ENCODE measurements around the gene MRPL17. TPM values are rescaled to one million over a fixed set of nuclear protein-coding genes. Genes with fewer than 3 reads are reported as not detected.
"Not testable (repeated sequence)": the region's sequence is repeated elsewhere in the genome, so short reads cannot be mapped to it uniquely, and the experiment has no call there.

Gene MRPL17
- total RNA-seq, 1 donor from 2014 or later: 33.9 TPM

GRCh38 chr11:6686006-6686405 is 2.9 kb upstream of the MRPL17 start:
- H3K36me3 ChIP-seq (ENCODE audit: control insufficient read depth in 3 of 3, insufficient read depth in 3 of 3, low read length in 3 of 3): peaks cover 0 to 7% (median 2%) of the 10 kb centered on the region in 3 donors
- no peak overlapping the region for H3K27ac ChIP-seq (ENCODE audit: low read depth, low read length)
- no peaks in the 10 kb centered on the region for H3K27me3 ChIP-seq (ENCODE audit: control insufficient read depth in 3 of 3, insufficient read depth in 3 of 3, low read length in 3 of 3)
- no peak overlapping the region for H3K9ac ChIP-seq (ENCODE audit: low read depth in 1 of 3, low read length in 3 of 3)
- peaks cover 10 to 17% (median 12%) of the 10 kb centered on the region in 3 donors for H3K4me1 ChIP-seq (ENCODE audit: control insufficient read depth in 3 of 3, insufficient read depth in 3 of 3, low read length in 3 of 3)
- no peak overlapping the region for H3K4me3 ChIP-seq (ENCODE audit: low read length in 3 of 3)
- H3K9me3 ChIP-seq (ENCODE audit: control insufficient read depth in 3 of 3, low read length in 3 of 3): no peaks in the 10 kb centered on the region

GRCh38 chr11:6684068-6684467 is 928 bp upstream of the MRPL17 start:
- peak overlapping the region in 2 of 3 donors; percentile 83 to 95 for H3K4me3 ChIP-seq (ENCODE audit: low read length in 3 of 3)
- not testable (repeated sequence) for H3K9me3 ChIP-seq (ENCODE audit: control insufficient read depth in 3 of 3, low read length in 3 of 3); H3K27me3 ChIP-seq (ENCODE audit: control insufficient read depth in 3 of 3, insufficient read depth in 3 of 3, low read length in 3 of 3)
- peak overlapping the region; percentile 86 to 90 (median 89) for H3K9ac ChIP-seq (ENCODE audit: low read depth in 1 of 3, low read length in 3 of 3)
- peaks cover 0 to 12% (median 4%) of the 10 kb centered on the region in 3 donors for H3K36me3 ChIP-seq (ENCODE audit: control insufficient read depth in 3 of 3, insufficient read depth in 3 of 3, low read length in 3 of 3)
- H3K4me1 ChIP-seq (ENCODE audit: control insufficient read depth in 3 of 3, insufficient read depth in 3 of 3, low read length in 3 of 3): peaks cover 10 to 17% (median 12%) of the 10 kb centered on the region in 3 donors
- peak overlapping the region; percentile 81 for H3K27ac ChIP-seq (ENCODE audit: low read depth, low read length)

GRCh38 chr11:6682591-6682935 is 577 bp downstream of the MRPL17 start:
- Histone ChIP-seq H3K4me3 (ENCODE audit: low read length in 3 of 3) (peak overlapping the region; percentile 83 to 98 (median 95)), H3K27me3 (ENCODE audit: control insufficient read depth in 3 of 3, insufficient read depth in 3 of 3, low read length in 3 of 3) (no peaks in the 10 kb centered on the region), H3K27ac (ENCODE audit: low read depth, low read length) (peak overlapping the region; percentile 81), H3K9me3 (ENCODE audit: control insufficient read depth in 3 of 3, low read length in 3 of 3) (no peaks in the 10 kb centered on the region), H3K36me3 (ENCODE audit: control insufficient read depth in 3 of 3, insufficient read depth in 3 of 3, low read length in 3 of 3) (peaks cover 0 to 12% (median 4%) of the 10 kb centered on the region in 3 donors), H3K4me1 (ENCODE audit: control insufficient read depth in 3 of 3, insufficient read depth in 3 of 3, low read length in 3 of 3) (peaks cover 10 to 17% (median 12%) of the 10 kb centered on the region in 3 donors), H3K9ac (ENCODE audit: low read depth in 1 of 3, low read length in 3 of 3) (peak overlapping the region; percentile 79 to 94 (median 81))

- Histone ChIP-seq H3K4me1 (ENCODE audit: control insufficient read depth in 3 of 3, insufficient read depth in 3 of 3, low read length in 3 of 3) (peaks cover 10 to 17% (median 12%) of the 10 kb centered on the region in 3 donors), H3K27me3 (ENCODE audit: control insufficient read depth in 3 of 3, insufficient read depth in 3 of 3, low read length in 3 of 3) (no peaks in the 10 kb centered on the region), H3K9ac (ENCODE audit: low read depth in 1 of 3, low read length in 3 of 3) (peak overlapping the region; percentile 79 to 94 (median 81)), H3K4me3 (ENCODE audit: low read length in 3 of 3) (peak overlapping the region; percentile 83 to 98 (median 95)), H3K9me3 (ENCODE audit: control insufficient read depth in 3 of 3, low read length in 3 of 3) (no peaks in the 10 kb centered on the region), H3K27ac (ENCODE audit: low read depth, low read length) (peak overlapping the region; percentile 81), H3K36me3 (ENCODE audit: control insufficient read depth in 3 of 3, insufficient read depth in 3 of 3, low read length in 3 of 3) (peaks cover 0 to 12% (median 4%) of the 10 kb centered on the region in 3 donors)
Measured at GRCh38 chr11:6681949-6682348, 1.2 kb downstream of the MRPL17 start.

- no peak overlapping the region for H3K4me3 ChIP-seq (ENCODE audit: low read length in 3 of 3)
- peaks cover 10 to 17% (median 12%) of the 10 kb centered on the region in 3 donors for H3K4me1 ChIP-seq (ENCODE audit: control insufficient read depth in 3 of 3, insufficient read depth in 3 of 3, low read length in 3 of 3)
- H3K9me3 ChIP-seq (ENCODE audit: control insufficient read depth in 3 of 3, low read length in 3 of 3): no peaks in the 10 kb centered on the region
- no peak overlapping the region for H3K27ac ChIP-seq (ENCODE audit: low read depth, low read length)
- H3K36me3 ChIP-seq (ENCODE audit: control insufficient read depth in 3 of 3, insufficient read depth in 3 of 3, low read length in 3 of 3): peaks cover 0 to 12% (median 4%) of the 10 kb centered on the region in 3 donors
- no peaks in the 10 kb centered on the region for H3K27me3 ChIP-seq (ENCODE audit: control insufficient read depth in 3 of 3, insufficient read depth in 3 of 3, low read length in 3 of 3)
- H3K9ac ChIP-seq (ENCODE audit: low read depth in 1 of 3, low read length in 3 of 3): peak overlapping the region in 1 of 3 donors; percentile 79
Measured at GRCh38 chr11:6681505-6681904, 1.6 kb downstream of the MRPL17 start.

- Histone ChIP-seq H3K4me3 (ENCODE audit: low read length in 3 of 3) (no peak overlapping the region), H3K36me3 (ENCODE audit: control insufficient read depth in 3 of 3, insufficient read depth in 3 of 3, low read length in 3 of 3) (peaks cover 0 to 12% (median 4%) of the 10 kb centered on the region in 3 donors), H3K9me3 (ENCODE audit: control insufficient read depth in 3 of 3, low read length in 3 of 3) (no peaks in the 10 kb centered on the region), H3K9ac (ENCODE audit: low read depth in 1 of 3, low read length in 3 of 3) (no peak overlapping the region), H3K27me3 (ENCODE audit: control insufficient read depth in 3 of 3, insufficient read depth in 3 of 3, low read length in 3 of 3) (no peaks in the 10 kb centered on the region), H3K27ac (ENCODE audit: low read depth, low read length) (no peak overlapping the region), H3K4me1 (ENCODE audit: control insufficient read depth in 3 of 3, insufficient read depth in 3 of 3, low read length in 3 of 3) (peaks cover 2 to 6% (median 6%) of the 10 kb centered on the region in 3 donors)
Measured at GRCh38 chr11:6677018-6677417, 6.1 kb downstream of the MRPL17 start.

GRCh38 chr11:6674862-6675261 is 8.3 kb downstream of the MRPL17 start:
- Histone ChIP-seq H3K27ac (ENCODE audit: low read depth, low read length) (no peak overlapping the region), H3K4me1 (ENCODE audit: control insufficient read depth in 3 of 3, insufficient read depth in 3 of 3, low read length in 3 of 3) (no peaks in the 10 kb centered on the region), H3K9ac (ENCODE audit: low read depth in 1 of 3, low read length in 3 of 3) (no peak overlapping the region), H3K4me3 (ENCODE audit: low read length in 3 of 3) (no peak overlapping the region), H3K27me3 (ENCODE audit: control insufficient read depth in 3 of 3, insufficient read depth in 3 of 3, low read length in 3 of 3) (no peaks in the 10 kb centered on the region), H3K36me3 (ENCODE audit: control insufficient read depth in 3 of 3, insufficient read depth in 3 of 3, low read length in 3 of 3) (no peaks in the 10 kb centered on the region), H3K9me3 (ENCODE audit: control insufficient read depth in 3 of 3, low read length in 3 of 3) (no peaks in the 10 kb centered on the region)

- Histone ChIP-seq H3K27ac (ENCODE audit: low read depth, low read length) (no peak overlapping the region), H3K4me1 (ENCODE audit: control insufficient read depth in 3 of 3, insufficient read depth in 3 of 3, low read length in 3 of 3) (no peaks in the 10 kb centered on the region), H3K36me3 (ENCODE audit: control insufficient read depth in 3 of 3, insufficient read depth in 3 of 3, low read length in 3 of 3) (no peaks in the 10 kb centered on the region)
Measured at GRCh38 chr11:6674219-6674597, 8.9 kb downstream of the MRPL17 start.

GRCh38 chr11:6673523-6674218 is 9.5 kb downstream of the MRPL17 start:
- Histone ChIP-seq H3K9me3 (ENCODE audit: control insufficient read depth in 3 of 3, low read length in 3 of 3) (no peaks in the 10 kb centered on the region), H3K27ac (ENCODE audit: low read depth, low read length) (no peak overlapping the region), H3K36me3 (ENCODE audit: control insufficient read depth in 3 of 3, insufficient read depth in 3 of 3, low read length in 3 of 3) (no peaks in the 10 kb centered on the region), H3K4me1 (ENCODE audit: control insufficient read depth in 3 of 3, insufficient read depth in 3 of 3, low read length in 3 of 3) (no peaks in the 10 kb centered on the region), H3K9ac (ENCODE audit: low read depth in 1 of 3, low read length in 3 of 3) (no peak overlapping the region), H3K4me3 (ENCODE audit: low read length in 3 of 3) (no peak overlapping the region), H3K27me3 (ENCODE audit: control insufficient read depth in 3 of 3, insufficient read depth in 3 of 3, low read length in 3 of 3) (no peaks in the 10 kb centered on the region)

More at GRCh38 chr11:6674219-6674597, 8.9 kb downstream of the MRPL17 start:
- no peaks in the 10 kb centered on the region for H3K9me3 ChIP-seq (ENCODE audit: control insufficient read depth in 3 of 3, low read length in 3 of 3)
- no peaks in the 10 kb centered on the region for H3K27me3 ChIP-seq (ENCODE audit: control insufficient read depth in 3 of 3, insufficient read depth in 3 of 3, low read length in 3 of 3)
- no peak overlapping the region for H3K9ac ChIP-seq (ENCODE audit: low read depth in 1 of 3, low read length in 3 of 3)
- H3K4me3 ChIP-seq (ENCODE audit: low read length in 3 of 3): no peak overlapping the region

- H3K4me3 ChIP-seq (ENCODE audit: low read length in 3 of 3): no peak overlapping the region
- H3K27ac ChIP-seq (ENCODE audit: low read depth, low read length): no peak overlapping the region
- H3K4me1 ChIP-seq (ENCODE audit: control insufficient read depth in 3 of 3, insufficient read depth in 3 of 3, low read length in 3 of 3): no peaks in the 10 kb centered on the region
- H3K9me3 ChIP-seq (ENCODE audit: control insufficient read depth in 3 of 3, low read length in 3 of 3): no peaks in the 10 kb centered on the region
- no peaks in the 10 kb centered on the region for H3K36me3 ChIP-seq (ENCODE audit: control insufficient read depth in 3 of 3, insufficient read depth in 3 of 3, low read length in 3 of 3)
- no peaks in the 10 kb centered on the region for H3K27me3 ChIP-seq (ENCODE audit: control insufficient read depth in 3 of 3, insufficient read depth in 3 of 3, low read length in 3 of 3)
- H3K9ac ChIP-seq (ENCODE audit: low read depth in 1 of 3, low read length in 3 of 3): no peak overlapping the region
Measured at GRCh38 chr11:6671991-6672390, 11.1 kb downstream of the MRPL17 start.
